K562 (cell line): ENCODE results near the gene TRNAU1AP. TPM values are rescaled to one million over a fixed set of nuclear protein-coding genes. Genes with fewer than 3 reads are reported as not detected.

Experiments
- ADNP ChIP-seq: fragments of 200-800 bp; sonication (Bioruptor generic); IDR thresholded peaks from 2 replicates; pipeline ENCODE4 v1.6.1; 2016; ENCODE audit warnings: missing genetic modification characterization, missing compliant biosample characterization
- HDAC1 ChIP-seq, 2 experiments: fragments of 450-650 bp; IDR thresholded peaks; 2 replicates each; pipeline ENCODE4 v1.6.1; 2016 to 2017; ENCODE audit warnings: inconsistent platforms in 1 of 2, mild to moderate bottlenecking in 1 of 2, moderate library complexity in 1 of 2
- ILK ChIP-seq: fragments of 450-650 bp; IDR thresholded peaks from 2 replicates; pipeline ENCODE4 v1.6.1; 2016; ENCODE audit warnings: missing genetic modification characterization, low read depth, mild to moderate bottlenecking, missing compliant biosample characterization, moderate library complexity, borderline replicate concordance
- MAFF ChIP-seq: IDR thresholded peaks from 2 replicates; pipeline ENCODE4 v1.6.1; 2012; ENCODE audit warnings: low read length, improper control_type of control experiment
- PHTF2 ChIP-seq: fragments of 250-450 bp; sonication (Bioruptor Pico); IDR thresholded peaks from 2 replicates; pipeline ENCODE4 v1.5.0; 2021; ENCODE audit warnings: mild to moderate bottlenecking
- polyA plus RNA-seq, 8 experiments: library from polyadenylated mRNA; depleted of rRNA in 4 of 8; stranded (reverse) in 5 of 8; unstranded in 3 of 8; fragments of >200 nt; fragmentation: Nextera tagmentation in 2 of 8; fragmentation: Illumina TruSeq in 1 of 8; extraction: Ambion mirVana in 2 of 8; extraction: Trizol in 1 of 8; gene quantifications; 2 replicates each; pipeline versions ENCODE4 v1.2.1 to v1.2.3, GENCODE V29; 2011 to 2014; ENCODE audit warnings: inconsistent platforms in 1 of 8, missing spikeins in 1 of 8
- total RNA-seq, 7 experiments: library from RNA; depleted of rRNA in 6 of 7; stranded (reverse); fragments of >200 nt in 6 of 7; fragmentation: Illumina TruSeq in 2 of 7; extraction: Trizol in 2 of 7; gene quantifications; 2 replicates each; pipeline versions ENCODE4 v1.2.1 to v1.2.3, GENCODE V29; 2011 to 2021; ENCODE audit warnings: low replicate concordance in 1 of 7
- TF ChIP-seq, protein P1 (sequence below): fragments of 450-650 bp; IDR thresholded peaks from 2 replicates; pipeline ENCODE4 v1.6.1; 2016; ENCODE audit warnings: mild to moderate bottlenecking, moderate library complexity
- TF ChIP-seq, protein P2 (sequence below): fragments of 450-650 bp; IDR thresholded peaks from 2 replicates; pipeline ENCODE4 v1.6.1; 2016; ENCODE audit warnings: mild to moderate bottlenecking
- TF ChIP-seq, protein P3 (sequence below), 2 experiments: fragments of 450-650 bp in 1 of 2; IDR thresholded peaks; 2 replicates each; pipeline ENCODE4 v1.6.1; 2011 to 2017; ENCODE audit warnings: low read depth in 2 of 2, antibody characterized with exemption in 1 of 2, borderline replicate concordance in 1 of 2, low read length in 1 of 2, mild to moderate bottlenecking in 1 of 2, mixed read lengths in 1 of 2; ENCODE audit not compliant: control insufficient read depth in 1 of 2

TRNAU1AP gene
- total and polyA plus RNA-seq, 9 of the 15 experiments (the other 6 are each of a cell fraction or from before 2014, with no cell fraction given) = 34.9 to 110 (median 46.3) TPM

DNA sequence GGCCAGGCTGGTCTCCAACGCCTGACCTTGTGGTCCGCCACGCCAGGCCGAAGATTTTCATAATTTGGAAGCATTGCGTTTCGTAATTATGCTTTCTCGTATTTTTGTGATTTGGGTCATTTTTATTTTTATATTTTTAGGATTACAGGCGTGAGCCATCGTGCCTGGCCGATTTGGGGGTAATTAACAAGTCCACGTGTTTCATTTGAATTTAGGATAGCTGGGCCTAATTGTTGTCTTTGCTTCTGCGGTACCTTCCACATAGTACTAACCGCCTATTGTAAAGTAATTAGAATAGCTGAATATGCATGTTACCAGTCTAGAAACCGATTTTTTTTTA, 46.0 kb upstream of the TRNAU1AP start (continued):
- TF ChIP-seq, protein P1, sequence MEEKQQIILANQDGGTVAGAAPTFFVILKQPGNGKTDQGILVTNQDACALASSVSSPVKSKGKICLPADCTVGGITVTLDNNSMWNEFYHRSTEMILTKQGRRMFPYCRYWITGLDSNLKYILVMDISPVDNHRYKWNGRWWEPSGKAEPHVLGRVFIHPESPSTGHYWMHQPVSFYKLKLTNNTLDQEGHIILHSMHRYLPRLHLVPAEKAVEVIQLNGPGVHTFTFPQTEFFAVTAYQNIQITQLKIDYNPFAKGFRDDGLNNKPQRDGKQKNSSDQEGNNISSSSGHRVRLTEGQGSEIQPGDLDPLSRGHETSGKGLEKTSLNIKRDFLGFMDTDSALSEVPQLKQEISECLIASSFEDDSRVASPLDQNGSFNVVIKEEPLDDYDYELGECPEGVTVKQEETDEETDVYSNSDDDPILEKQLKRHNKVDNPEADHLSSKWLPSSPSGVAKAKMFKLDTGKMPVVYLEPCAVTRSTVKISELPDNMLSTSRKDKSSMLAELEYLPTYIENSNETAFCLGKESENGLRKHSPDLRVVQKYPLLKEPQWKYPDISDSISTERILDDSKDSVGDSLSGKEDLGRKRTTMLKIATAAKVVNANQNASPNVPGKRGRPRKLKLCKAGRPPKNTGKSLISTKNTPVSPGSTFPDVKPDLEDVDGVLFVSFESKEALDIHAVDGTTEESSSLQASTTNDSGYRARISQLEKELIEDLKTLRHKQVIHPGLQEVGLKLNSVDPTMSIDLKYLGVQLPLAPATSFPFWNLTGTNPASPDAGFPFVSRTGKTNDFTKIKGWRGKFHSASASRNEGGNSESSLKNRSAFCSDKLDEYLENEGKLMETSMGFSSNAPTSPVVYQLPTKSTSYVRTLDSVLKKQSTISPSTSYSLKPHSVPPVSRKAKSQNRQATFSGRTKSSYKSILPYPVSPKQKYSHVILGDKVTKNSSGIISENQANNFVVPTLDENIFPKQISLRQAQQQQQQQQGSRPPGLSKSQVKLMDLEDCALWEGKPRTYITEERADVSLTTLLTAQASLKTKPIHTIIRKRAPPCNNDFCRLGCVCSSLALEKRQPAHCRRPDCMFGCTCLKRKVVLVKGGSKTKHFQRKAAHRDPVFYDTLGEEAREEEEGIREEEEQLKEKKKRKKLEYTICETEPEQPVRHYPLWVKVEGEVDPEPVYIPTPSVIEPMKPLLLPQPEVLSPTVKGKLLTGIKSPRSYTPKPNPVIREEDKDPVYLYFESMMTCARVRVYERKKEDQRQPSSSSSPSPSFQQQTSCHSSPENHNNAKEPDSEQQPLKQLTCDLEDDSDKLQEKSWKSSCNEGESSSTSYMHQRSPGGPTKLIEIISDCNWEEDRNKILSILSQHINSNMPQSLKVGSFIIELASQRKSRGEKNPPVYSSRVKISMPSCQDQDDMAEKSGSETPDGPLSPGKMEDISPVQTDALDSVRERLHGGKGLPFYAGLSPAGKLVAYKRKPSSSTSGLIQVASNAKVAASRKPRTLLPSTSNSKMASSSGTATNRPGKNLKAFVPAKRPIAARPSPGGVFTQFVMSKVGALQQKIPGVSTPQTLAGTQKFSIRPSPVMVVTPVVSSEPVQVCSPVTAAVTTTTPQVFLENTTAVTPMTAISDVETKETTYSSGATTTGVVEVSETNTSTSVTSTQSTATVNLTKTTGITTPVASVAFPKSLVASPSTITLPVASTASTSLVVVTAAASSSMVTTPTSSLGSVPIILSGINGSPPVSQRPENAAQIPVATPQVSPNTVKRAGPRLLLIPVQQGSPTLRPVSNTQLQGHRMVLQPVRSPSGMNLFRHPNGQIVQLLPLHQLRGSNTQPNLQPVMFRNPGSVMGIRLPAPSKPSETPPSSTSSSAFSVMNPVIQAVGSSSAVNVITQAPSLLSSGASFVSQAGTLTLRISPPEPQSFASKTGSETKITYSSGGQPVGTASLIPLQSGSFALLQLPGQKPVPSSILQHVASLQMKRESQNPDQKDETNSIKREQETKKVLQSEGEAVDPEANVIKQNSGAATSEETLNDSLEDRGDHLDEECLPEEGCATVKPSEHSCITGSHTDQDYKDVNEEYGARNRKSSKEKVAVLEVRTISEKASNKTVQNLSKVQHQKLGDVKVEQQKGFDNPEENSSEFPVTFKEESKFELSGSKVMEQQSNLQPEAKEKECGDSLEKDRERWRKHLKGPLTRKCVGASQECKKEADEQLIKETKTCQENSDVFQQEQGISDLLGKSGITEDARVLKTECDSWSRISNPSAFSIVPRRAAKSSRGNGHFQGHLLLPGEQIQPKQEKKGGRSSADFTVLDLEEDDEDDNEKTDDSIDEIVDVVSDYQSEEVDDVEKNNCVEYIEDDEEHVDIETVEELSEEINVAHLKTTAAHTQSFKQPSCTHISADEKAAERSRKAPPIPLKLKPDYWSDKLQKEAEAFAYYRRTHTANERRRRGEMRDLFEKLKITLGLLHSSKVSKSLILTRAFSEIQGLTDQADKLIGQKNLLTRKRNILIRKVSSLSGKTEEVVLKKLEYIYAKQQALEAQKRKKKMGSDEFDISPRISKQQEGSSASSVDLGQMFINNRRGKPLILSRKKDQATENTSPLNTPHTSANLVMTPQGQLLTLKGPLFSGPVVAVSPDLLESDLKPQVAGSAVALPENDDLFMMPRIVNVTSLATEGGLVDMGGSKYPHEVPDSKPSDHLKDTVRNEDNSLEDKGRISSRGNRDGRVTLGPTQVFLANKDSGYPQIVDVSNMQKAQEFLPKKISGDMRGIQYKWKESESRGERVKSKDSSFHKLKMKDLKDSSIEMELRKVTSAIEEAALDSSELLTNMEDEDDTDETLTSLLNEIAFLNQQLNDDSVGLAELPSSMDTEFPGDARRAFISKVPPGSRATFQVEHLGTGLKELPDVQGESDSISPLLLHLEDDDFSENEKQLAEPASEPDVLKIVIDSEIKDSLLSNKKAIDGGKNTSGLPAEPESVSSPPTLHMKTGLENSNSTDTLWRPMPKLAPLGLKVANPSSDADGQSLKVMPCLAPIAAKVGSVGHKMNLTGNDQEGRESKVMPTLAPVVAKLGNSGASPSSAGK = no peak
- TF ChIP-seq, protein P2, sequence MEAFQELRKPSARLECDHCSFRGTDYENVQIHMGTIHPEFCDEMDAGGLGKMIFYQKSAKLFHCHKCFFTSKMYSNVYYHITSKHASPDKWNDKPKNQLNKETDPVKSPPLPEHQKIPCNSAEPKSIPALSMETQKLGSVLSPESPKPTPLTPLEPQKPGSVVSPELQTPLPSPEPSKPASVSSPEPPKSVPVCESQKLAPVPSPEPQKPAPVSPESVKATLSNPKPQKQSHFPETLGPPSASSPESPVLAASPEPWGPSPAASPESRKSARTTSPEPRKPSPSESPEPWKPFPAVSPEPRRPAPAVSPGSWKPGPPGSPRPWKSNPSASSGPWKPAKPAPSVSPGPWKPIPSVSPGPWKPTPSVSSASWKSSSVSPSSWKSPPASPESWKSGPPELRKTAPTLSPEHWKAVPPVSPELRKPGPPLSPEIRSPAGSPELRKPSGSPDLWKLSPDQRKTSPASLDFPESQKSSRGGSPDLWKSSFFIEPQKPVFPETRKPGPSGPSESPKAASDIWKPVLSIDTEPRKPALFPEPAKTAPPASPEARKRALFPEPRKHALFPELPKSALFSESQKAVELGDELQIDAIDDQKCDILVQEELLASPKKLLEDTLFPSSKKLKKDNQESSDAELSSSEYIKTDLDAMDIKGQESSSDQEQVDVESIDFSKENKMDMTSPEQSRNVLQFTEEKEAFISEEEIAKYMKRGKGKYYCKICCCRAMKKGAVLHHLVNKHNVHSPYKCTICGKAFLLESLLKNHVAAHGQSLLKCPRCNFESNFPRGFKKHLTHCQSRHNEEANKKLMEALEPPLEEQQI = no peak
- TF ChIP-seq ILK (tag) (no peak), PHTF2 (CRISPR knock-in tag) (no peak), ADNP (no peak), HDAC1 (IDR thresholded peaks at IDR 0.05) (no peak; a peak in 1 of 4 replicates), MAFF (0 out of 2 replicates have a peak, but pooled peaks have one; percentile 1)
- TF ChIP-seq, protein P3, sequence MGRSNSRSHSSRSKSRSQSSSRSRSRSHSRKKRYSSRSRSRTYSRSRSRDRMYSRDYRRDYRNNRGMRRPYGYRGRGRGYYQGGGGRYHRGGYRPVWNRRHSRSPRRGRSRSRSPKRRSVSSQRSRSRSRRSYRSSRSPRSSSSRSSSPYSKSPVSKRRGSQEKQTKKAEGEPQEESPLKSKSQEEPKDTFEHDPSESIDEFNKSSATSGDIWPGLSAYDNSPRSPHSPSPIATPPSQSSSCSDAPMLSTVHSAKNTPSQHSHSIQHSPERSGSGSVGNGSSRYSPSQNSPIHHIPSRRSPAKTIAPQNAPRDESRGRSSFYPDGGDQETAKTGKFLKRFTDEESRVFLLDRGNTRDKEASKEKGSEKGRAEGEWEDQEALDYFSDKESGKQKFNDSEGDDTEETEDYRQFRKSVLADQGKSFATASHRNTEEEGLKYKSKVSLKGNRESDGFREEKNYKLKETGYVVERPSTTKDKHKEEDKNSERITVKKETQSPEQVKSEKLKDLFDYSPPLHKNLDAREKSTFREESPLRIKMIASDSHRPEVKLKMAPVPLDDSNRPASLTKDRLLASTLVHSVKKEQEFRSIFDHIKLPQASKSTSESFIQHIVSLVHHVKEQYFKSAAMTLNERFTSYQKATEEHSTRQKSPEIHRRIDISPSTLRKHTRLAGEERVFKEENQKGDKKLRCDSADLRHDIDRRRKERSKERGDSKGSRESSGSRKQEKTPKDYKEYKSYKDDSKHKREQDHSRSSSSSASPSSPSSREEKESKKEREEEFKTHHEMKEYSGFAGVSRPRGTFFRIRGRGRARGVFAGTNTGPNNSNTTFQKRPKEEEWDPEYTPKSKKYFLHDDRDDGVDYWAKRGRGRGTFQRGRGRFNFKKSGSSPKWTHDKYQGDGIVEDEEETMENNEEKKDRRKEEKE (IDR thresholded peaks at IDR 0.05; ENCODE audit: borderline replicate concordance in 1 of 2, control insufficient read depth in 1 of 2, low read depth in 2 of 2, low read length in 1 of 2) = peak in 1 of 2 experiments; percentile 33; a peak in 1 of 4 replicates
